ENCODE measurements around the gene PTPRN2. TPM values are rescaled to one million over a fixed set of nuclear protein-coding genes. Genes with fewer than 3 reads are reported as not detected.
A peak's percentile ranks its signal among the peaks of the same experiment; 100 is the strongest.

Gene PTPRN2
- total and polyA plus RNA-seq, 9 of the 15 experiments (the other 6 are each of a cell fraction or from before 2014, with no cell fraction given): not detected

GRCh38 chr7:157693071-157693520, 894.5 kb downstream of the PTPRN2 start:
- WGBS (ENCODE audit: insufficient coverage, low coverage, missing lambda C conversion rate): 20% methylated on average over 28 of the region's 47 CpGs
- H3K9me1 ChIP-seq (ENCODE audit: control insufficient read depth, insufficient read depth, low read length): no peaks in the 10 kb centered on the region
- intact Hi-C loops (cut with micrococcal nuclease): no loop called here
- H3K4me2 ChIP-seq (ENCODE audit: insufficient read depth, low read length): no peak overlapping the region
- no peaks in the 10 kb centered on the region for H3K79me2 ChIP-seq (ENCODE audit: control insufficient read depth, insufficient read depth, low read length)
- POLR2A ChIA-PET: no interaction called here
- H3K36me3 ChIP-seq (ENCODE audit: control insufficient read depth, insufficient read depth, low read length): no peaks in the 10 kb centered on the region
- H3K4me1 ChIP-seq (replicated peaks in 1 of 2; ENCODE audit: control insufficient read depth in 2 of 2, insufficient read depth in 2 of 2, low read length in 2 of 2): peaks cover 0 to 14% of the 10 kb centered on the region in 2 experiments; a peak in 1 of 5 replicates
- no peak overlapping the region for H3K27ac ChIP-seq (ENCODE audit: extremely low read depth, low read depth, low read length)
- no peaks in the 10 kb centered on the region for H3K9me3 ChIP-seq (replicated peaks; ENCODE audit: control insufficient read depth, insufficient read depth, low read depth, low read length)
- no peak overlapping the region for H2AFZ ChIP-seq (ENCODE audit: low read depth, low read length)
- no peak for DNase-seq (ENCODE audit: extremely low read depth in 1 of 4, low spot score in 3 of 4)
- no peak overlapping the region for H3K4me3 ChIP-seq
- TF ChIP-seq PCBP1 (IDR thresholded peaks at IDR 0.05; ENCODE audit: low read depth, low read length, poor library complexity, severe bottlenecking) (peak; percentile 64), TAF7 (tag; IDR thresholded peaks at IDR 0.05) (no peak)
- no peak overlapping the region for H3K9ac ChIP-seq (ENCODE audit: insufficient read depth in 1 of 2, low read depth in 2 of 2, low read length in 2 of 2)
- FAIRE-seq: no peak
- no TSS peak for BruUV-seq (replicated peaks)
- CTCF ChIA-PET (ENCODE audit: low intra/inter-chr PET ratio): no interaction called here
- peaks cover 15 to 52% of the 10 kb centered on the region in 2 experiments; a peak in 4 of 5 replicates for H3K27me3 ChIP-seq (ENCODE audit: control insufficient read depth in 2 of 2, insufficient read depth in 2 of 2, low read length in 2 of 2)
- ATAC-seq: no peak; the same call in 2 of the 3 replicates
- in situ Hi-C loops (cut with MboI): no loop called here
- H4K20me1 ChIP-seq (replicated peaks; ENCODE audit: control insufficient read depth, insufficient read depth, low read length): no peaks in the 10 kb centered on the region

DNA sequence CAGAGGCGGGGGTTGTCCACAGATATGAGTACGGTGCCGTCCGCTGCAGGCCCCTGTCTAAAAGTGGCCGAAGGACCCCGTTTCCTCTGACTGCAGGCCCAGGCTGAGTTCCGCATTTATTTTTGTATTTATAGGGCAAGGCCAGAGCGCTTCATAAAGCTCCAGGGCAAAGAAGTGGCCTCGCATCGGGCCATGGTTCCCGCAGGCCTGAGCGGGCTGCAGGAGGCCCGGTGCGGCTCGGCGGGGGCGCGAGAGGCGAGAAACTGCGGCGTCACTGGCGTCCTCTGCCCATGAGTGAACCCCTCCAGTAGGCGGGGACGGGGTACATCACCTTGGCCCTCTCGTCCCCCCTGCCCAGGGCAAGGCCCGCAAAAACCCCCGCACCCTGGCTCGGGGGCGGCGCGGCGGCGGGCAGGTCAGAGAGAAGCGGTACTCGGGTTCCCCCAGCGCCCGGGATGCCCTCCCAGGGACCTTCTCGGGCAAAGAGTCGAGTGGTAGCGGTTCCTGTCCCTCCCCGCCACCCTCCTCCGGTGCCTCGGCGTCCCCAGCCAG, 895.1 kb downstream of the PTPRN2 start:
- H2AFZ ChIP-seq (ENCODE audit: low read depth, low read length): no peak overlapping the region
- FAIRE-seq: no peak
- ATAC-seq: no peak
- TF ChIP-seq PML (IDR thresholded peaks at IDR 0.05; ENCODE audit: low read length) (no peak), ARID1B (IDR thresholded peaks at IDR 0.05) (no peak), KDM4B (IDR thresholded peaks at IDR 0.05; ENCODE audit: borderline replicate concordance in 2 of 2, low read depth in 1 of 2) (no peak), ASH1L (IDR thresholded peaks at IDR 0.05; ENCODE audit: borderline replicate concordance, low read depth, partially characterized antibody) (no peak), SPI1 (IDR thresholded peaks at IDR 0.05; ENCODE audit: borderline replicate concordance, low read depth, low read length) (no peak), HLTF (IDR thresholded peaks at IDR 0.05) (no peak)
- TF ChIP-seq, protein P1, sequence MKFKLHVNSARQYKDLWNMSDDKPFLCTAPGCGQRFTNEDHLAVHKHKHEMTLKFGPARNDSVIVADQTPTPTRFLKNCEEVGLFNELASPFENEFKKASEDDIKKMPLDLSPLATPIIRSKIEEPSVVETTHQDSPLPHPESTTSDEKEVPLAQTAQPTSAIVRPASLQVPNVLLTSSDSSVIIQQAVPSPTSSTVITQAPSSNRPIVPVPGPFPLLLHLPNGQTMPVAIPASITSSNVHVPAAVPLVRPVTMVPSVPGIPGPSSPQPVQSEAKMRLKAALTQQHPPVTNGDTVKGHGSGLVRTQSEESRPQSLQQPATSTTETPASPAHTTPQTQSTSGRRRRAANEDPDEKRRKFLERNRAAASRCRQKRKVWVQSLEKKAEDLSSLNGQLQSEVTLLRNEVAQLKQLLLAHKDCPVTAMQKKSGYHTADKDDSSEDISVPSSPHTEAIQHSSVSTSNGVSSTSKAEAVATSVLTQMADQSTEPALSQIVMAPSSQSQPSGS (CRISPR knock-in tag; IDR thresholded peaks at IDR 0.05): no peak
- in situ Hi-C loops (cut with MboI): no loop called here
- 13% methylated on average over 39 of the region's 44 CpGs for WGBS (ENCODE audit: insufficient coverage, low coverage, missing lambda C conversion rate)
- no peaks in the 10 kb centered on the region for H3K36me3 ChIP-seq (ENCODE audit: control insufficient read depth, insufficient read depth, low read length)
- H3K79me2 ChIP-seq (ENCODE audit: control insufficient read depth, insufficient read depth, low read length): no peaks in the 10 kb centered on the region
- H4K20me1 ChIP-seq (replicated peaks; ENCODE audit: control insufficient read depth, insufficient read depth, low read length): no peaks in the 10 kb centered on the region
- CTCF ChIA-PET (ENCODE audit: low intra/inter-chr PET ratio): no interaction called here
- no peaks in the 10 kb centered on the region for H3K9me3 ChIP-seq (replicated peaks; ENCODE audit: control insufficient read depth, insufficient read depth, low read depth, low read length)
- DNase-seq (ENCODE audit: extremely low read depth in 1 of 4, low spot score in 3 of 4): no peak
- intact Hi-C loops (cut with micrococcal nuclease): no loop called here
- POLR2A ChIA-PET: no interaction called here
- no peak overlapping the region for H3K27ac ChIP-seq (ENCODE audit: extremely low read depth, low read depth, low read length)
- no peaks in the 10 kb centered on the region for H3K9me1 ChIP-seq (ENCODE audit: control insufficient read depth, insufficient read depth, low read length)
- no peak overlapping the region for H3K4me3 ChIP-seq
- H3K4me2 ChIP-seq (ENCODE audit: insufficient read depth, low read length): no peak overlapping the region
- H3K27me3 ChIP-seq (ENCODE audit: control insufficient read depth in 2 of 2, insufficient read depth in 2 of 2, low read length in 2 of 2): peaks cover 15 to 53% of the 10 kb centered on the region in 2 experiments; a peak in 4 of 5 replicates
- H3K4me1 ChIP-seq (replicated peaks in 1 of 2; ENCODE audit: control insufficient read depth in 2 of 2, insufficient read depth in 2 of 2, low read length in 2 of 2): peaks cover 0 to 14% of the 10 kb centered on the region in 2 experiments; a peak in 1 of 5 replicates
- H3K9ac ChIP-seq (ENCODE audit: insufficient read depth in 1 of 2, low read depth in 2 of 2, low read length in 2 of 2): no peak overlapping the region
- no TSS peak for BruUV-seq (replicated peaks)
